Lung (tissue), 12 donors: Measurements from ENCODE around the gene SLC9A1. TPM values are rescaled to one million over a fixed set of nuclear protein-coding genes. Genes with fewer than 3 reads are reported as not detected.
A peak's percentile ranks its signal among the peaks of the same experiment; 100 is the strongest.

Experiments used
- ATAC-seq: fragments of 200-7000 bp; cut with Tn5 transposase; one replicate; pipeline ENCODE4 v1.9.1; 2020; ENCODE audit warnings: moderate number of reproducible peaks; ENCODE audit not compliant: insufficient read depth, low FRiP score
- DNase-seq, 3 donors: peaks; one replicate each; pipeline ENCODE4 v3.0.0-alpha.2; 2013 to 2017
- H3K27ac ChIP-seq, 2 donors: one replicate each; pipeline ENCODE4 v1.5.1; 2013; ENCODE audit warnings: mild to moderate bottlenecking in 2 of 2, moderate library complexity in 2 of 2, control low read depth in 1 of 2, inconsistent platforms in 1 of 2, low read depth in 1 of 2, low read length in 1 of 2
- H3K27me3 ChIP-seq, 3 donors: one replicate each; pipeline ENCODE4 v1.5.1; 2013; ENCODE audit warnings: low read length in 2 of 3; ENCODE audit not compliant: control insufficient read depth in 3 of 3, insufficient read depth in 3 of 3
- H3K36me3 ChIP-seq, 4 donors: one replicate each; pipeline ENCODE4 v1.5.1; 2013; ENCODE audit warnings: low read length in 4 of 4, mild to moderate bottlenecking in 1 of 4, moderate library complexity in 1 of 4; ENCODE audit not compliant: control insufficient read depth in 4 of 4, insufficient read depth in 4 of 4
- H3K4me1 ChIP-seq, 5 donors: one replicate each; pipeline ENCODE4 v1.5.1; 2013; ENCODE audit warnings: low read length in 5 of 5, mild to moderate bottlenecking in 2 of 5, moderate library complexity in 1 of 5; ENCODE audit not compliant: control insufficient read depth in 5 of 5, insufficient read depth in 5 of 5
- H3K4me3 ChIP-seq: one replicate; pipeline ENCODE4 v1.5.1; 2013; ENCODE audit warnings: mild to moderate bottlenecking, control low read depth, moderate library complexity
- H3K9ac ChIP-seq, 2 donors: one replicate each; pipeline ENCODE4 v1.5.1; 2013; ENCODE audit warnings: low read length in 2 of 2, control low read depth in 1 of 2; ENCODE audit not compliant: insufficient read depth in 1 of 2
- H3K9me3 ChIP-seq, 4 donors: one replicate each; pipeline ENCODE4 v1.5.1; 2013; ENCODE audit warnings: low read length in 3 of 4, mild to moderate bottlenecking in 1 of 4, moderate library complexity in 1 of 4; ENCODE audit not compliant: control insufficient read depth in 4 of 4, insufficient read depth in 3 of 4
- CTCF ChIP-seq: IDR thresholded peaks from 2 replicates; pipeline ENCODE4 v1.5.1; 2012; ENCODE audit warnings: mild to moderate bottlenecking; ENCODE audit errors: control extremely low read depth, extremely low read depth
- WGBS, 2 donors: extraction: QIAGEN DNeasy Blood & Tissue Kit; methylation state at CpG; one replicate each; pipeline ENCODE4 v1.1.7; 2013; 5-methylcytosine and 5-hydroxymethylcytosine counted together
- polyA plus RNA-seq, 2 donors: library from polyadenylated mRNA; stranded (reverse); fragments of 200-250 nt; gene quantifications; one replicate each; pipeline ENCODE4 v1.2.1, GENCODE V29; 2013
- total RNA-seq, 2 donors: library from RNA; depleted of rRNA in 1 of 2; stranded (reverse); fragments of >200 nt in 1 of 2; gene quantifications; one replicate each; pipeline ENCODE4 v1.2.1, GENCODE V29; 2014 to 2021
- donor health status: control.
- donor health status: control.
- donor health status: Bipolar disorder and iron deficiency.
- donor health status: healthy.
- donor health status: DM: yes; HTN: yes; CAD: no.

Gene SLC9A1
- total and polyA plus RNA-seq, 4 donors, result 19.3 to 48.0 (median 24.6) TPM

- DNase-seq (no peak), ATAC-seq (no peak)
- H3K27ac ChIP-seq, result peak overlapping the region in 1 of 2 donors; percentile 13
- peaks cover 0 to 6% (median 0%) of the 10 kb centered on the region in 4 donors for H3K36me3 ChIP-seq
- 85 to 90% methylated on average over 7 of the region's 7 CpGs for WGBS, 2 donors
- H3K4me3 ChIP-seq, result no peak overlapping the region
- H3K9me3 ChIP-seq, result no peaks in the 10 kb centered on the region
- TF ChIP-seq CTCF, result no peak
- H3K4me1 ChIP-seq, result peaks cover 8 to 24% (median 18%) of the 10 kb centered on the region in 5 donors
- no peak overlapping the region for H3K9ac ChIP-seq
- H3K27me3 ChIP-seq, result no peaks in the 10 kb centered on the region
Measured at GRCh38 chr1:27145934-27146354, 9.0 kb downstream of the SLC9A1 start.

GRCh38 chr1:27144920-27145661, 9.8 kb downstream of the SLC9A1 start:
- Histone ChIP-seq H3K27ac (peak overlapping the region in 1 of 2 donors; percentile 48), H3K4me3 (no peak overlapping the region), H3K36me3 (peaks cover 0 to 6% (median 0%) of the 10 kb centered on the region in 4 donors), H3K4me1 (peaks cover 8 to 19% (median 16%) of the 10 kb centered on the region in 5 donors), H3K9me3 (no peaks in the 10 kb centered on the region), H3K9ac (no peak overlapping the region), H3K27me3 (no peaks in the 10 kb centered on the region)
- no peak for ATAC-seq
- no peak for TF ChIP-seq CTCF
- DNase-seq, result peak; percentile 43 to 76 (median 65)
- WGBS, 2 donors, result 85 to 94% methylated on average over 5 of the region's 5 CpGs

GRCh38 chr1:27144049-27144748, 10.7 kb downstream of the SLC9A1 start:
- Histone ChIP-seq H3K4me1 (peaks cover 8 to 19% (median 14%) of the 10 kb centered on the region in 5 donors), H3K36me3 (peaks cover 0 to 6% (median 0%) of the 10 kb centered on the region in 4 donors), H3K4me3 (no peak overlapping the region), H3K27me3 (no peaks in the 10 kb centered on the region), H3K27ac (no peak overlapping the region), H3K9ac (no peak overlapping the region), H3K9me3 (no peaks in the 10 kb centered on the region)
- ATAC-seq, result no peak
- 83 to 91% methylated on average over 9 of the region's 9 CpGs for WGBS, 2 donors
- no peak for TF ChIP-seq CTCF
- DNase-seq, result no peak
